HL-60/S4 treated with phorbol 12-myristate 13-acetate at 8.2 ng/mL for 4 days and 3 days (cell line): ENCODE results near the gene SLC16A5.
"Not testable (repeated sequence)": the region's sequence is repeated elsewhere in the genome, so short reads cannot be mapped to it uniquely, and the experiment has no call there.

Experiments used
- in situ Hi-C: fragments of 300-500 bp; cut with MboI; formaldehyde crosslinking; loops from 2 replicates; pipeline ENCODE4 v1.15.0; 2022; ENCODE audit warnings: low sequenced_read_pairs

SLC16A5 gene

DNA sequence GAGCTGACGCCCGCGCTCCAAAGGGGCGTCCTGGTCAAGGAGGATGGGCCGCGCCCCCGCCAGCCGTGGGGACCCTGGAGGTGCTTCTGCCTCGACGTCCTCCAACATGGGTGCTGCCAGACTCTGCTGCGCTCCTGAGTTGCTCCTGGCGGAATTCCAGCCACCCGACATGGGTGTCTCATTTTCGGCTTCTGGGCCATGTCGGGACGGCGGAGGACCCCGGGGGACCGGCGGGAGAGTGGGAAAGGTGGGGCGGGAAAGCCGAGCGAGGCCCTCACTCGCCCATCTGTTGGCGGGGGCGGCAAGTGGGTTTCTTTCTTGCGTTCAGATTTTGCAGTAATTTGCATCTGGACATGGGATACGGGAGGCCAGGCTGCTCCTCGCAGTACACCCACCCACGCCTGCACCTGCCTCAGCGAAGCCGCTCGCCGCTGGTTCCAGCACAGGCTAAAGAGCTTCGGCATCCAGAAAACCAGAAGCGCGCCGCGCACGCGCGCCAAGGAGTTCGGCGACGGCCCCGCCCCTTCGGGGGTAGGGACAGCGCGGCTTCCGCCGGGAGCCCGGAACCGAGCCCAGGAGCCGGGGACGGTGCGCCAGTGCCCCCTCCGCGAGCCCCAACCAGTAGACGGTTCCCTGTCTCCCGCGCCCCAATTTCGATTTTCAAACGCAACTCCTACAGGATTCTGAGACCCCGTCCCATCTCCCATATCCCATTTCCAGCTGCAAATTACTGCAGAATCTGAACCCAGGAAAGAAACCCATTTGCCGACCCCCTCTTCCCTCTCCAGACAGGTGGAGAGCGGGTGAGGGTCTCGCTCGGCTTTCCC is 21.9 kb downstream of the SLC16A5 start, which contains the start of gene ARMC7:
ARMC7 (plus strand) TSS at position 563 of the 827 bp plus-strand sequence. CDS start 320 bp downstream, outside the sequence.
- in situ Hi-C loops: no loop called here

DNA sequence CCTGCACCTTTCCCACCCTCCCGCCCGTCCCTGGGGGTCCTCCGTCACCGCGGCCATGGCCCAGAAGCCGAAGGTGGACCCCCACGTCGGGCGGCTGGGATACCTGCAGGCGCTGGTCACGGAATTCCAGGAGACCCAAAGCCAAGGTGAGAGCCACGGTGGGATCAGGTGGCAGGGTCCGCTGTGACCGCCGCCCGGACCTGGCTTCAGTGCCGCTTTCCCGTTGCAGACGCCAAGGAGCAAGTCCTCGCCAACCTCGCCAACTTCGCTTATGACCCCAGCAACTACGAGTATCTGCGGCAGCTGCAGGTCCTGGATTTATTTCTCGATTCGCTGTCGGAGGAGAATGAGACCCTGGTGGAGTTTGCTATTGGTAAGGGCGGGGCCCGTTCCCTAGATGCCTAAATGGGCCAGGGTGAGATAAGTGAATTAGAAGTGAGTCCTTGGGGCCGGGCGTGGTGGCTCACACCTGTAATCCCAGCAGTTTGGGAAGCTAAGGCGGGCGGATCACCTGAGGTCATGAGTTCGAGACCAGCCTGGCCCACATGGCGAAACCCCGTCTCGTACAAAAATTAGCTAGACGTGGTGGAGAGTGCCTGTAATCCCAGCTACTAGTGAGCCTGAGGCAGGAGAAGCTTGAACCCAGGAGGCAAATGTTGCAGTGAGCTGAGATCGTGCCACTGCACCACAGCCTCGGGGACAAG is 22.6 kb downstream of the SLC16A5 start:
- in situ Hi-C loops: no loop called here

DNA sequence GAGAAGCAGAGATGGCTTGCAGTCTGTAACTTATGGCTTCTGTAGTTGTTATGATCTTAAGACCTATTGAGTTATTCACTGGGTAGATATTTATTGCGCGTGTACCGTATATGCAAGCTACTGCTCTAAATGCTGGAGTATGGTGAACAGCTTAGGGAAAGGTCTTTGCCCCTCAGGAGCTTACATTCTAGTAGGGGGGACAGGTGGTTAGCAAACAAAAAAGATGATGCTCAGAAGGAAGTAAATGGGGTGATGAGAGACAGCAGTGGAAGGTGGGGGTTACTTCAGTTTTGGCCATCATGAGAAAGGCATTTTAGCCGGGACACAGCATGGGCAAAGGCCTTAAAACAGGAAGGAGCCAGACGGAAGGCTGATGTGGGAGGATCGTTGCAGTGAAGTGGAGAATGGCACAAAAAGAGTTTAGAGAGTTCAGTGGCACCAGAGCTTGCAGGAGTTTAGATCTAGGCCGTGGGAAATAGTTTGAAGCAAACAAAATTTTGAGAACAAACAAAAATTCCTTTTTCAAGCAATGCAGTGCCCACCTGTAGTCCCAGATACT is 24.1 kb downstream of the SLC16A5 start:
- in situ Hi-C loops: no loop called here

DNA sequence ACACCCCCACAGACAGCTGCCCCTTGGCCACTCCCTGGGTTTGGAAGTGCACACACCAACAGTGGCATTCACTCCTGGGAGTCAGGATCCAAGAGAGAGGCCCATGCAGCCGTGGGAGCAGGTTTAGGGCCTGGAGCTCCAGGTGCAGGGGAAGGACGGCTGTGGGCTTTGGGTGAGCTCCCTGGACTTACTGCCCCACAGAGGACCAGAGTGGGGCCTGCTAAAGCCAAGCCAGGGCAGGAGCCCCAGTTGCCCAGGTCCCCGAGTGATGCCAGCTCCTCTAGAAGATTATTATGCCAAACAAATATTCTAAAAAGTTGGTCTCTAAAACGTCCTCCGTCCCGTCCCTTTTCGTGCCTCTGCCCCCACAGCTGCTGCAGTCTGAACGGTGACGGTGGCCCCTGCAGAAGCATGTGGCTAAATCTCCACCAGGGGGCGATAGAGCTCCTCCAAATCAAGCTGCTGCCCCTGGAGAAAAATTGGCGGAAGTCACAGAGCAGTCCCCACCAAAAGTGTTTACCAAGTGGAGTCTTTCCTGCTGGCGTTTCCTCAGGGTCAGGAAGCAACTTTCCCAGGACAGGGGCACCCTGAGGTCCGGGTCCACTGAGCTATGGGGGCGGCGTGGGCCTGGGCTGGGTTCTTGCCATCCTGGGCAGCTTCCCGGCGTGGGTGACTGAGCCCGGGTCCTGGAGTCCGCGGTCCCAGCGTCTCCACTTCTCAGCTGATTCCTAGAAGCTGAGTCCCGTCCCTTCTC is 26.2 kb downstream of the SLC16A5 start:
- in situ Hi-C loops: no loop called here

DNA sequence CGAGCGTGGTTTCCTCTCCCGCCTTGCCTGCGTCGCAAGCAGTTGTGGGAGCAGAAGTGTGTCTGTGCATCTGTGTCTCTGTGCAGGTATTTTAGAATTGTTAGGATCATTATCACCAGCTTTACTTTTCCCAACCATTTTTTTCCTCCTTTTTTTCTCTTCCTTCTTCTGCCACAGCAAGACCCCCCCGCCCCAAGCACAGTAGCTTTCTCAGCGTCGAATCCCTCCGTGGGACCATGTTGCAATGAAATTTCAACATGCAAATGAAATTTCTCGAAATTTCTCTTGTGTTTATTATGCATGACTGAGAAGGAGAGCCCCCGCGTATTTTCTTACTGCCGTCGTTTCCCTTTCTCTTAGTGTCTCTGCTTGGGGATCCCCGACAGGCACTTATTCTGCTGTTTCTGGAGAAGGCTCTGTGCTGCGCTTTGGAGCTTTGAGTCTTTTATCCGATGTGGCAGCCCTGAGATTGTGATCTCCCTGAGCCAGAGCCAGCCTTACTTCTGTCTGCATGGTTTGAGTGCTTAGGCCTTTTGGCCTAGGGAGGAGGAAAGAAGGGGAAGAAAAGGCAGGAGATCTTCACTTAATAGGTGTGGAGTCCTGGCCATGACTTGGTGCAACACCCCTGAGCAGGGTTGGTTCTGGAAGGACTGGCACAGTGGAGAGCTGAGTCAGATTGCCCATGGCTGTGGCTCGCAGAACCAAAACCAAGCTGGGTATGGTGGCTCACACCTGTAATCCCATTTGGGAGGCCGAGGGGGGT is 27.0 kb downstream of the SLC16A5 start:
- in situ Hi-C loops: no loop called here

DNA sequence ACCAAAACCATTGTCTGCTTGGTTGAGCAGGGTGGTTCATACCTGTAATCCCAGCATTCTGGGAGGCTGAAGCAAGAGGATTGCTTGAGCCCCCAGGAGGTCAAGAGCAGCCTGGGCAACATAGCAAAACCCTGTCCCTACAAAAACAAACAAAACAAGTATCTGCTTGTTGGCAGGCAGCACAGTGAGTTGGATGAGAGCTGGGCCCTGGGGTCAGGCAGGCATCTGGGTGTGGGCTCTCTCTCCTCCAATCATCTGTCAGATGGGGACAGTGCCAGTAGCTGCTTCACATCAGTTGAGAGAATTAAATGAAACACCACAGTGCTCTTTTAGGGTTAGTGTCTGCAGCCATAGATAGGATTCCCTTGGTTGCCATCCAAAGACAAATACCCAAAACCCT is 27.8 kb downstream of the SLC16A5 start:
- in situ Hi-C loops: no loop called here

DNA sequence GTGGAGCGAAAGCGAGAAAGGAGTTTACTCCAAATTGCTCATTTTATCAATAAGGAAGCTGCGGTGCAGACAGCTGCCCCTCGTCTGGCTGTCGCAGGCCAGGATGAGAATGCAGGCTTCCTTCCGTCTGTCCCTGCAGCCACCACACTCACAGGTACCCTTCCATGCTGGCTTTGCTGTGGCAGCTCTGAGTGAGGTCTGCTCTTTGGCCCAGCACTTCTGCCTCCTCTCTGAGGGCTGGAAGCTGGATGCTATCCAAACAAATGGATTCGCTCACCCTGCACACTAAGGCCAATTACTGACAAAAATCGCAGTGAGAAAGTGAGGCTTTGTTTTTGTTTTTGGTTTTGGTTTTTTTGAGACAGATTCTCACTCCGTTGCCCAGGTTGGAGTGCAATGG is 29.0 kb downstream of the SLC16A5 start:
- in situ Hi-C loops: no loop called here

DNA sequence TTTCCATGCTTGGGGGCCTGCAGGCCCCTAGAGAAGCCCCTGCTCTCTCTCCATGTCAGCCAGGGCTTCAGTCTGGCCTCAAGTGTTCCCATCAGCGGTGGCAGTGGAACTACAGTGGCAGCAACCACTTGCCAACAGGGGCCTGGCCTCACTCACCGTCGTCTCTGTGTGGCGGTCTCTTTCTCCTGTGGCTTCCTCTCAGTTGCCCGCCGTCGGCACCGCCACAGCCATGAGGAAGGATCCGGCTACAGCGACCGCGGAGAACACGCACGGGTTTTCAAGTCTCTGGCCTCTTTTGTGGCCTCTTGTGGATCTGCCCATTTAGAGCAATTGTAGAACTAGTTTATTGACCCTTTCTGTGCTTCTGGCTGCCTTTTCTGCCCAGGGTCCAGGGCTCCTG is 30.6 kb downstream of the SLC16A5 start:
- in situ Hi-C loops: no loop called here

DNA sequence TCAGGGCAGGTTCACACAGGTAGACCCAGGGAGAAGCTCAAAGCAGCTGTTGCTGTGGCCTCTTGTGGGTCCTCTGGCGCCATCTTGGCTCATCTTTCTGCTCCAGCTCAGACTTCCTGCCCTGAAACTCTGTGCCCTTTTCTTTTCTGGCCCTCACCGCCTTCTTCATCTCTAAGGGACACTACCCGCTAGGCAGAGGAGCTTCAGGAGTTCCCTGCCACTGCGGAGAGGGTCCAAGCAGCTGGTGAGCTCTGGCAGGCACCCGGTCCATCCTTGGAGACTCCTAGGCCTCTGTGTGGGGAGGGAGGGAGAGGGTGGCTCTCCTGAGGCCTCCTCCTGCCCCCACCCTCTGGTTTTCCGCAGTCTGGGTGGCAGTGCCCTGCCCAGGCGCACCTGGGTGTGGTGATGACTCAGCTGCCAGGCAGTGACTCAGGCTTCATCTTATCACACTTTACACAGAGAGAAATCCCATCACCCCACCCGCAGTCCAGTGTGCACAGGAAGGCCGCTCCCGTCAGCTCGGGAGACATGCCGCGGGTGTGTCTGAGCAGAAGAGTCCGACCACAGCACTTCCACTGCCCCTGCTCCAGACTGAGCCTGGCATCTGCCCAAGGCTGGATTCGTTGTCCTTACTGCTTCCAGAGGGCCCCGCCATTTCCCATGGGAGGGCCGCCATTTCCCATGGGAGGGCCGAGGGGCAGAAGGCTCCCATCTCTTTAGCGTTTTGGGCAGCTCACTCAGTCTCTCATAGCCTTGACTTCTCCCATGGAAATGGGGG is 36.5 kb downstream of the SLC16A5 start:
- in situ Hi-C loops: no loop called here

DNA sequence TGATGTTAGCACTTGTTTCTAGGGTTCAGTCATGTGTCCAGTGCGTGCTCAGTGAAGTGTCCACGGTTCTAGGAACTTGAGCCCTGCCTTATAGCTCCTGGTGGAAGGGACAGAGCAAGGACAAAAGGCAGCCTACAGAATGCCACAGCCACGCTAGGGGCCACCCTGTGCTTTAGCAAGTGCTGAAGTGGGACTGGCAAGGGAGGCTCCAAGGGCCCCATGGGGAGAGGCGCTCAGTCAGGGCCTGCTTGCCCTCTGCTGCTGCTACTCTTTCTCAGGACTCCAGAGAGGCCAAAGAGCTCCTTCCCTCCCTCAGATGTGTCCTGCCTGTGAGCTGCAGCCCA is 37.0 kb downstream of the SLC16A5 start:
- in situ Hi-C loops: no loop called here

DNA sequence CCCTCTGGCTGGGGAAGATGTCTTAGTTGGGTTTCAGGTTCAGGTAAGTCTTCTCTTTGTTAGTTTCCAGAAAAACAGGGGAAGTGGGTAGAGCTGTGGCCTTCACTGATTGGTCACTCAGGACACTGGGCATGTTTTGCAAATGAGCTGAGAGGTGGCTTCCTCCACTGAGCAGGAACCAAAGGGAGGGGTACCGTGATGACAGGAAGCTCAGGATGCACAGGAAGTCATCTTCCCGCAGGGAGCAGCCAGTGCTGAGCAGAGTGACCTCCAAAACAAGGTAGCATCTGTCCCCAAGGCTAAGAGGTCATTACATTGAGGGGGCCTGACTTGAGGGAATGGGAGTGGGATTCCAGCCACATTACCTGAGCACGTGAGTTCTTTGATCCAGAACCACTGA is 38.2 kb downstream of the SLC16A5 start:
- in situ Hi-C loops: no loop called here

DNA sequence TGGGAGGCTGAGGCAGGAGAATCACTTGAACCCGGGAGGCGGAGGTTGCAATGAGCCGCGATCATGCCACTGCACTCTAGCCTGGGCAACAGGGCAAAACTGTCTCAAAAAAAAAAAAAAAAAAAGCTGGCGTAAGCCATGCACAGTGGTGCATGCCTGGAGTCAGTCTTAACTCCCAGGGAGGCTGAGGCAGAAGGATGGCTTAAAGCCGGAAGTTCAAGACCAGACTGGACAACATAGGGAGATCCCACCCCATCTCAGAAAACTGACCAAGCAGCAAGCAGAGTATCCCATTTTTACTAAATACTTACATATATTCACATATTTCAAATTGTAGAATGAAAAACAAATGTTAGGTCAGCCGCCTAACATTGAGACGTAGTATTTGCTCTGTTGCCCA is 39.2 kb downstream of the SLC16A5 start:
- in situ Hi-C loops: no loop called here

DNA sequence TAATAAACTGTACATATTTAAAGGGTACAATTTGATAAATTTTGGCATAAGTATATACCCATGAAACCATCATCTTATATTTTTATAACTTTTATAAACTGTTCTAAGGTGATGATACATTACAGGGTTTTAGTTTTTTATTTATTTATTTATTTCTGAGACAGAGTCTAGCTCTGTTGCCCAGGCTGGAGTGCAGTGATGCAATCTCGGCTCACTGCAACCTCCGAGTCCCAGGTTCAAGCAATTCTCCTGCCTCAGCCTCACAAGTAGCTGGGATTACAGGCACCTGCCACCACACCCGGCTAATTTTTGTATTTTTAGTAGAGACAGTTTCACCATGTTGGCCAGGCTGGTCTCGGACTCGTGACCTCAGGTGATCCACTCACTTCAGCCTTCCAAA is 40.2 kb downstream of the SLC16A5 start:
- in situ Hi-C loops: not testable (repeated sequence)

DNA sequence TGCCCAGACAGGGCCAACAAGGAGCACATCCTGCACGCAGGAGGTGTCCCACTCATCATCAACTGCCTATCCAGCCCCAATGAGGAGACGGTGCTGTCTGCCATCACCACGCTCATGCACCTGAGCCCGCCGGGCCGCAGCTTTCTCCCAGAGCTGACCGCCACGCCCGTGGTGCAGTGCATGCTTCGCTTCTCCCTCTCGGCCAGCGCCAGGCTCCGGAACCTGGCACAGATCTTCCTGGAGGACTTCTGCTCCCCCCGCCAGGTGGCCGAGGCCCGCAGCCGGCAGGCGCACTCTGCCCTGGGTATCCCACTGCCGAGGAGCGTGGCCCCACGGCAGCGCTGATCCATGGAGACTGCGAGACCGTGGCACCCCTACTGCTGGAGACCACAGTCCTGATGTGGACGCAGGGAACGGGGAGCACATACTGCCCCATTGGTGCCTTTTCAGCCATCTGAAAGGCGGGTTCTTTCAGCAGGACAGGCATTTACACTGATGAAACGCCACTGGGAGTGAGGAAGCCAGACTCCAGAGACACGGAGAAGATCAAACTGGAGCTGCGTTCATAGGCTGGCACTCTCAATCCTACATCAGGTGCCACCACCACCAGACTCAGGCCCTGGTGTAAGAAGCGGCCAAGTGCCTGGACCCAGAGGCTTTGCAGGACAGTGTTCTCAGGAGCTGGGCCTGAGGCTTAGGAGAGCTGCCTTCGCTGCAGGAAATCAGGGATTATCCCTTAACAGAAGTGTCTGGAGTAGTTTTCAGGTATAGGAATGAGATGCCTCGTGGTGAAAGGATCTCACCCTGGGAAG is 41.1 kb downstream of the SLC16A5 start:
- in situ Hi-C loops: no loop called here

DNA sequence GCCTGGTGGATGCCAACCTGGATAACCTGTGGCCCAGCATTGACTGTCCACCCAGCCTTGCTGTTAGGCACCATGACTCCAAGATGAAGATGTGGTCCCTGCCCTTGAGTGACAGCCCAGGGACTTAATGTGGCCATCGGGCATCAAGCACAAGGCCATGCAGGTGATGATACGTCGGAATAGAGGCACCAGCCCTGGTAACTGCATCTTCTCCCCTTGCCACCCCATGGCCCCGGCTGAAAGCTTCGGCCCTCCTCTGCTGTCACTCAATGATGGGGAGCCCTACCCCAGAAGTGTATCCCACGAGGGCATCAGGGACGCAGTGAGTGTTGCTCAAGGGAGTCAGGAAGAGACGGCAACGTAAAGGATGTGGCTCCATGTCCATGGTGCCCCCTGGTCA is 41.8 kb downstream of the SLC16A5 start:
- in situ Hi-C loops: no loop called here

DNA sequence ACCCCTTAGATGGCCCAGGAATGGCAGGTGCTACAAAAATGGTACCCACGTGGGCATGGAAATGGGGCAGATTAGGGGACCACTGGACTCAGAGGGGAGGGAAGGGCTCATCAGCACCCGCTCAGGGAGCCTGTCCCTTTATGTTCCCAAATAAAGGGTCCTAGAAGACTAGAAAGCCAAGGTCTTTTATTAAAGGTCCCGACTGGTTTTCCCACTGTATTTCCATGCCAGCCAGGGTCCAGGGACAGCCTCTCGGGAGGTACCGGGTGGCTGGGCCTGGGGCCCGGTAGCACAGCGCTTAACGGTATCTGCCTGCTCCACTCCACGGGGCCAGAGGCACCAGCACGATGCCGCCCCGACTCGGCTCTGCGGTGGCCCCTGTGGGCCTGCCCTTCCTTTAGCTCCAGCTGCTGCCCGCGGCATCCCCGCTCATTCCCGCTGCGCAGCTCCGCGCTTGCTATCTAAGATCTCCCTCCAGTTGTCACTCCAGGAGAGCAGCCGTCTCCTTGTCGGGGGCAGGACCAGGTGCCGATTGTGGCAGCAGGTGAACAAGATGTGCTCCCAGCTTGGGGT is 42.4 kb downstream of the SLC16A5 start:
- in situ Hi-C loops: no loop called here

DNA sequence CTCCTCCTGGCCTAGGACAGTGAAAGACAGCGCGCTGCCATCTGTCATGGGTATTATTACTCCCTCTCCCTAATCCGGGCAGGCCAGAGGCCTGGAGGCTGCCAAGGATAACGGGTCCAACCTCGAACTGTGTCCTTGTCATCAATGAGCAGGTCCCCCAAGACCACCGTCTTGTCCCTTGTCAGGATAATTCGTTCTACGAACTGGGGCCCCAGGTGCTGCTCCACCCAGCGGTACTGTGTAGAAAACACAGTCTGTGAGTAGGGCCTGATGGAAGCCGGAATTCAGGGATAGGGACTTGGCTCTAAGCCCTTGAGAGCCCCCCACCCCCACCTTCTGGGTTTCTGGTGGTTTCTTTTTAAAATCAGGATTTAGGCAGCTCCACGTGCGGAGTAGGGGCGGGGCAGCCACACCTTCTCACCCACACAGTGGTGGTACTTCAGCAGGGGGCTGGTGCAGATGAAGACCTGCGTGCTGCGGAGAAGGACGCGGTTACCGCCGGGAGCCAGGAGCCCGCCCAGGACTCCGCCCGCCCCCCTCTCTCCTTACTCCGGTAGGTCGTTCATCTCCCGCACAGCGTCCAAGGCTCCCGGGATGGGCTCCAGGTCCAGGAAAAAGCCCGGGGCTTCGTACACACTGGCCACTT is 43.0 kb downstream of the SLC16A5 start:
- in situ Hi-C loops: no loop called here
